Esophagus muscularis mucosa (tissue), 4 donors: ENCODE data around the gene CFAP70. TPM values are rescaled to one million over a fixed set of nuclear protein-coding genes. Genes with fewer than 3 reads are reported as not detected.

ENCODE experiments used
- DNase-seq: peaks from one replicate; pipeline ENCODE4 v3.0.0-alpha.2; 2017; ENCODE audit errors: extremely low spot score
- H3K27ac ChIP-seq, 4 donors: fragments of 200-600 bp; sonication (generic); replicated peaks in 1 of 4; 1 replicate in 3 of 4; 2 replicates in 1 of 4; pipeline ENCODE4 v1.5.1; 2016 to 2019; ENCODE audit warnings: mild to moderate bottlenecking in 1 of 4
- H3K27me3 ChIP-seq, 4 donors: fragments of 200-600 bp; sonication (generic); one replicate each; pipeline versions ENCODE4 v1.5.1 to v1.6.0; 2016 to 2019
- H3K36me3 ChIP-seq, 4 donors: fragments of 200-600 bp; sonication (generic); one replicate each; pipeline ENCODE4 v1.5.1; 2016 to 2019
- H3K4me1 ChIP-seq, 4 donors: fragments of 200-600 bp; sonication (generic); one replicate each; pipeline ENCODE4 v1.5.1; 2016 to 2019
- H3K4me3 ChIP-seq, 4 donors: fragments of 200-600 bp; sonication (generic); 1 replicate in 2 of 4; 2 replicates in 2 of 4; pipeline ENCODE4 v1.5.1; 2016 to 2019; ENCODE audit warnings: mild to moderate bottlenecking in 4 of 4, moderate library complexity in 1 of 4
- H3K9me3 ChIP-seq, 4 donors: fragments of 200-600 bp; sonication (generic); 1 replicate in 3 of 4; 2 replicates in 1 of 4; pipeline ENCODE4 v1.5.1; 2016 to 2019
- EP300 ChIP-seq: sonication (generic); formaldehyde crosslinking; IDR thresholded peaks from one replicate; pipeline ENCODE4 v1.6.1; 2017; ENCODE audit warnings: antibody characterized with exemption
- POLR2A ChIP-seq: fragments of 450-650 bp; IDR thresholded peaks from one replicate; pipeline ENCODE4 v1.6.1; 2017; ENCODE audit warnings: antibody characterized with exemption, moderate library complexity, mild to moderate bottlenecking, low read depth
- POLR2AphosphoS5 ChIP-seq, 2 donors: sonication (generic); formaldehyde crosslinking; IDR thresholded peaks; one replicate each; pipeline ENCODE4 v1.6.1; 2017; ENCODE audit warnings: antibody characterized with exemption in 2 of 2
- WGBS: methylation state at CpG from one replicate; pipeline ENCODE4 v1.1.5; 2018; 5-methylcytosine and 5-hydroxymethylcytosine counted together
- intact Hi-C: fragments of 100-400 bp; cut with DNase I; formaldehyde crosslinking; loops from one replicate; pipeline ENCODE4 v1.15.1; 2023
- total RNA-seq, 4 donors: library from RNA; depleted of rRNA; stranded (reverse); fragments of >200 nt; gene quantifications; one replicate each; pipeline versions ENCODE4 v1.1.0 to v1.2.1, GENCODE V29; 2016
- TF ChIP-seq, protein P1 (sequence below), 3 experiments: fragments of 200-600 bp in 2 of 3; fragments of 450-650 bp in 1 of 3; sonication (generic) in 2 of 3; IDR thresholded peaks; one replicate each; pipeline ENCODE4 v1.5.1; 2017 to 2019; ENCODE audit warnings: antibody characterized with exemption in 3 of 3, mild to moderate bottlenecking in 2 of 3, moderate library complexity in 1 of 3

The CFAP70 gene
- total RNA-seq, 4 donors from 2014 or later, result 0.99 to 3.3 (median 1.1) TPM

DNA sequence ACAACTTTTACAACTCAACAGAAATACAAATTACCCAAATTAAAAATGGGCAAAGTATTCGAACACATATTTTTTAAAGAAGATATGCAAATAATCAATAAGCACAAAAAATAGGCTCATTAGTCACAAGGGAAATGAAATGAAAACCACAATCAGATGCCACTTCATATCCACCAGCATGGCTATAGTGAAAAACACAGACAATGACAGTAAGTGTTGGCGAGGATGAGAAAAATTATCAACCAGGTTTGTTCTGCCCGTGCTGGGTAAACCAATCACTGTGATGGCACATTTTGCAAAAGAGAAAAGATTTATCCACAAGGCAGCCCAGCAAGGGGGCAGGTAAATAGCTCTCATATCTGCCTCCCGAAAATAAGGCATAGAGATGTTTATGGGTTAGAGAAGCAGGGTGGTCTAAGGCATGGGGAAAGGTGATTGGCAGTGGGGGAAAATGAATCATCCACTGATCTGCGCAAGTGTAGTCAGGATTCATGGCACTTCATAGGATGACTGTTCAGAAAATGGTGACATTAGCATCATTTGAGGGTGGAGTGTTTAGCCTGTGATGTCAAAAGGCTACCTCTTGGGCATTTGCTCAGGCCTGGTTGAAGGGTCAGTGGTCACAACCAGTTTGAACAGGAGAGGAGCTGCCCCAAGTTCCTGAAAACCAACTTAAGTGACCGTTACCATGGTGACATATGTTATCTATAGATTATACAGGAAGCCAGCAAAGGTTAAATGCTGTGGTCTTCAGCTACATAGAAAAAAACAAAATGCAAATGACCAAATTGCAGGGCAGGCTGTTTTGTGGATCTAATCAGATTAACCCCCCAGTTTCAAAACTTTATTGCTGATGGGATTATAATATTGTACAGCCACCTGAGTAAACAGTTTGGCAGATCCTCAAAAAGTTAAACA lies 8.0 kb upstream of the CFAP70 start:
- TF ChIP-seq POLR2A (no peak), EP300 (no peak), POLR2AphosphoS5 (IDR thresholded peaks at IDR 0.05) (no peak)
- TF ChIP-seq, protein P1, sequence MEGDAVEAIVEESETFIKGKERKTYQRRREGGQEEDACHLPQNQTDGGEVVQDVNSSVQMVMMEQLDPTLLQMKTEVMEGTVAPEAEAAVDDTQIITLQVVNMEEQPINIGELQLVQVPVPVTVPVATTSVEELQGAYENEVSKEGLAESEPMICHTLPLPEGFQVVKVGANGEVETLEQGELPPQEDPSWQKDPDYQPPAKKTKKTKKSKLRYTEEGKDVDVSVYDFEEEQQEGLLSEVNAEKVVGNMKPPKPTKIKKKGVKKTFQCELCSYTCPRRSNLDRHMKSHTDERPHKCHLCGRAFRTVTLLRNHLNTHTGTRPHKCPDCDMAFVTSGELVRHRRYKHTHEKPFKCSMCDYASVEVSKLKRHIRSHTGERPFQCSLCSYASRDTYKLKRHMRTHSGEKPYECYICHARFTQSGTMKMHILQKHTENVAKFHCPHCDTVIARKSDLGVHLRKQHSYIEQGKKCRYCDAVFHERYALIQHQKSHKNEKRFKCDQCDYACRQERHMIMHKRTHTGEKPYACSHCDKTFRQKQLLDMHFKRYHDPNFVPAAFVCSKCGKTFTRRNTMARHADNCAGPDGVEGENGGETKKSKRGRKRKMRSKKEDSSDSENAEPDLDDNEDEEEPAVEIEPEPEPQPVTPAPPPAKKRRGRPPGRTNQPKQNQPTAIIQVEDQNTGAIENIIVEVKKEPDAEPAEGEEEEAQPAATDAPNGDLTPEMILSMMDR (IDR thresholded peaks at IDR 0.05), result no peak
- no peaks in the 10 kb centered on the region for H3K9me3 ChIP-seq
- DNase-seq, result no peak
- intact Hi-C loops, result no loop called here
- no peaks in the 10 kb centered on the region for H3K27me3 ChIP-seq
- H3K36me3 ChIP-seq, result peaks cover 13 to 77% (median 37%) of the 10 kb centered on the region in 4 donors
- H3K4me1 ChIP-seq, result no peaks in the 10 kb centered on the region
- H3K27ac ChIP-seq, result no peak overlapping the region
- WGBS, result 93% methylated on average over 6 of the region's 6 CpGs
- no peak overlapping the region for H3K4me3 ChIP-seq

DNA sequence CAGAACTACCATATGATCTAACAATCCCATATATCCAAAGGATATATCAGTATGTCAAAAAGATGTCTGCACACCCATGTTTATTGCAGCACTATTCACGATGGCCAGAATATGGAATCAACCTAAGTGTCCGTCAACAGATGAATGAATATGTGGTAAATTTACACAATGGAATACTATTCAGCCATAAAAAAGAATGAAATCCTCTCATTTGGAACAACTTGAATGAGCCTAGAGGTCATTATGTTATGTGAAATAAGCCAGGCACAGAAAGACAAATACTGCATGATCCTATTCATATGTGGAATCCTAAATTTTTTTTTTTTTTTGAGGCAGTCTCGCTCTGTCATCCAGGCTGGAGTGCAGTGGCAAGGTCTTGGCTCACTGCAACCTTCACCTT lies 6.3 kb upstream of the CFAP70 start:
- no peaks in the 10 kb centered on the region for H3K4me1 ChIP-seq
- intact Hi-C loops, result no loop called here
- DNase-seq, result no peak
- TF ChIP-seq, protein P1 (IDR thresholded peaks at IDR 0.05), result no peak
- TF ChIP-seq EP300, result no peak
- TF ChIP-seq POLR2AphosphoS5 (IDR thresholded peaks at IDR 0.05), result no peak
- TF ChIP-seq POLR2A, result no peak
- no peak overlapping the region for H3K27ac ChIP-seq
- H3K27me3 ChIP-seq, result no peaks in the 10 kb centered on the region
- no peak overlapping the region for H3K4me3 ChIP-seq
- WGBS, result 100% methylated on average over 3 of the region's 3 CpGs
- no peaks in the 10 kb centered on the region for H3K9me3 ChIP-seq
- peaks cover 6 to 60% (median 27%) of the 10 kb centered on the region in 4 donors for H3K36me3 ChIP-seq

DNA sequence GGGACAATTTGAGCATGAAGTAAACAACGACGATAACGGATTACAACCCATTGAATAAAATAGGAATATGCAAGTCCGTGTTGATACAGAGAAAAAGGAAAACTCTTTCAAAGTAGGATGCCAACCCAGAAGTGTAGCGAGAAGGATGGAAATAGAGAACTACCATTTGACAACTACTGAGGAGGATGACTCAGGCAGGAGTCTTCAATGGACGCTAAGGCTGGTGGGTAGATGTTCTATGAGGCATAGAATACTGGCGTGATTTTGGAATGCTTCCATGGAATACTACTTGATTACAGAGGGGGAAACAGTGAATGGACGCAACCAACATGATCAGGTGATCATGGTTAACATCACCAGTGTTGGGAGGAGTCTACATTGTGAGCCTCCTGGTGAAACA lies 828 bp upstream of the CFAP70 start:
- peaks cover 0 to 10% (median 4%) of the 10 kb centered on the region in 4 donors for H3K36me3 ChIP-seq
- H3K9me3 ChIP-seq, result no peaks in the 10 kb centered on the region
- intact Hi-C loops, result loop anchor here (5.0 kb wide), 1 partner anchor 97 kb away; no protein-coding TSS in a partner anchor
- H3K27me3 ChIP-seq, result no peaks in the 10 kb centered on the region
- 80% methylated on average over 8 of the region's 8 CpGs for WGBS
- no peak for DNase-seq
- H3K4me1 ChIP-seq, result peaks cover 5 to 17% (median 15%) of the 10 kb centered on the region in 4 donors
- TF ChIP-seq POLR2AphosphoS5 (IDR thresholded peaks at IDR 0.05) (no peak), EP300 (no peak), POLR2A (no peak)
- TF ChIP-seq, protein P1 (IDR thresholded peaks at IDR 0.05), result no peak
- no peak overlapping the region for H3K27ac ChIP-seq
- H3K4me3 ChIP-seq, result peak overlapping the region in 1 of 4 donors; percentile 95

DNA sequence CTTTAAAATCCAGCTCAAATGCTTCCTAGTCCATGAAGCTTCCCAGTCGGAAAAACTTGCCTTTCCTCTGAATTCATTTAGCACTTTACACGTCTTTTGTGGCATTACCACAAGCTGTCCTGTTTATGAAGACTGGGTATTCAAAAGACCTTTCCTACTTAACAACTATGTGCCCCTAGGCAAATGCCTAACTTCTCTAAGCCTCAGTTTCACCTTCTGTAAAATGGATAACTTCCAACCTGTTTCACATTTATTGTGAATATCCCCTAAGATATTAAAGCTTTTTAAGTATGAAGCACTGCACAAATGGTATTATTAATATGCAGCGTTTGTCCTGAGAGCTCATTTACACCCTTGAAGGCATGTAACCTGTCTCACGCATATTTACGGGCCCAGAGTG lies 843 bp downstream of the CFAP70 start:
- H3K4me3 ChIP-seq, result peak overlapping the region; percentile 66 to 95 (median 78)
- peaks cover 5 to 17% (median 15%) of the 10 kb centered on the region in 4 donors for H3K4me1 ChIP-seq
- no peak for TF ChIP-seq POLR2AphosphoS5 (IDR thresholded peaks at IDR 0.05)
- TF ChIP-seq, protein P1 (IDR thresholded peaks at IDR 0.05), result no peak
- no peak for TF ChIP-seq POLR2A
- no peak for TF ChIP-seq EP300
- H3K36me3 ChIP-seq, result peaks cover 0 to under 1% (median 0%) of the 10 kb centered on the region in 4 donors
- peak overlapping the region in 3 of 4 donors; percentile 61 to 74 (median 74) for H3K27ac ChIP-seq
- H3K9me3 ChIP-seq, result no peaks in the 10 kb centered on the region
- WGBS, result 47% methylated on average over 5 of the region's 5 CpGs
- no peak for DNase-seq
- intact Hi-C loops, result loop anchor here (5.0 kb wide), 1 partner anchor 96 kb away; no protein-coding TSS in a partner anchor
- no peaks in the 10 kb centered on the region for H3K27me3 ChIP-seq
